DOHH2 (cell line): ENCODE data around the gene PHF20.

ENCODE experiments used
- H3F3A ChIP-seq: fragments of 200-600 bp; sonication (generic), shearing (Covaris generic); 2 replicates; pipeline ENCODE4 v1.6.0; 2016; ENCODE audit warnings: antibody characterized with exemption, mild to moderate bottlenecking; ENCODE audit not compliant: control insufficient read depth, insufficient read depth
- H3K27ac ChIP-seq: fragments of 200-600 bp; sonication (generic); 2 replicates; pipeline ENCODE4 v1.5.1; 2014; ENCODE audit warnings: low read depth, mild to moderate bottlenecking, low read length, moderate library complexity
- H3K27me3 ChIP-seq: fragments of 200-600 bp; sonication (generic); 2 replicates; pipeline ENCODE4 v1.6.1; 2014; ENCODE audit warnings: mild to moderate bottlenecking, low read length, mixed read lengths; ENCODE audit not compliant: control insufficient read depth
- H3K36me3 ChIP-seq: fragments of 200-600 bp; sonication (generic); 2 replicates; pipeline ENCODE4 v1.6.1; 2014; ENCODE audit warnings: mild to moderate bottlenecking, low read length, moderate library complexity, mixed read lengths; ENCODE audit not compliant: control insufficient read depth
- H3K4me1 ChIP-seq: fragments of 200-600 bp; sonication (generic); 2 replicates; pipeline ENCODE4 v1.6.1; 2014; ENCODE audit warnings: mild to moderate bottlenecking, low read length, mixed read lengths; ENCODE audit not compliant: control insufficient read depth
- H3K4me2 ChIP-seq: fragments of 200-600 bp; sonication (generic); 2 replicates; pipeline ENCODE4 v1.6.0; 2014; ENCODE audit warnings: mild to moderate bottlenecking, low read length, moderate library complexity
- H3K4me3 ChIP-seq: fragments of 200-600 bp; sonication (generic); 2 replicates; pipeline ENCODE4 v1.5.1; 2014; ENCODE audit warnings: mild to moderate bottlenecking, low read length, mixed read lengths
- H3K79me2 ChIP-seq: fragments of 200-600 bp; sonication (generic); 2 replicates; pipeline ENCODE4 v1.6.1; 2014; ENCODE audit warnings: mild to moderate bottlenecking, low read length, mixed read lengths; ENCODE audit not compliant: control insufficient read depth
- H3K9me2 ChIP-seq: fragments of 200-600 bp; sonication (generic); replicated peaks from 2 replicates; pipeline ENCODE4 v1.6.1; 2014; ENCODE audit warnings: mild to moderate bottlenecking, low read length, mixed read lengths; ENCODE audit not compliant: control insufficient read depth
- H3K9me3 ChIP-seq: fragments of 200-600 bp; sonication (generic); 2 replicates; pipeline ENCODE4 v1.6.1; 2014; ENCODE audit warnings: antibody characterized with exemption, low read length, mixed read lengths; ENCODE audit not compliant: control insufficient read depth, insufficient read depth
- H4K20me1 ChIP-seq: fragments of 200-600 bp; sonication (generic); 2 replicates; pipeline ENCODE4 v1.6.0; 2014; ENCODE audit warnings: low read depth, mild to moderate bottlenecking, antibody characterized with exemption, low read length, moderate library complexity; ENCODE audit not compliant: control insufficient read depth, insufficient read depth
- EZH2phosphoT487 ChIP-seq: fragments of 200-600 bp; sonication (generic); IDR thresholded peaks from 2 replicates; pipeline ENCODE4 v1.6.1; 2017; ENCODE audit warnings: borderline replicate concordance, mild to moderate bottlenecking, antibody characterized with exemption, low read length, moderate library complexity, mixed read lengths
- TF ChIP-seq, protein P1 (sequence below): fragments of 200-600 bp; sonication (generic); IDR thresholded peaks from one replicate; pipeline ENCODE4 v1.5.1; 2014; ENCODE audit warnings: antibody characterized with exemption, mild to moderate bottlenecking, low read depth, low read length; ENCODE audit not compliant: poor library complexity, severe bottlenecking

The PHF20 gene

DNA sequence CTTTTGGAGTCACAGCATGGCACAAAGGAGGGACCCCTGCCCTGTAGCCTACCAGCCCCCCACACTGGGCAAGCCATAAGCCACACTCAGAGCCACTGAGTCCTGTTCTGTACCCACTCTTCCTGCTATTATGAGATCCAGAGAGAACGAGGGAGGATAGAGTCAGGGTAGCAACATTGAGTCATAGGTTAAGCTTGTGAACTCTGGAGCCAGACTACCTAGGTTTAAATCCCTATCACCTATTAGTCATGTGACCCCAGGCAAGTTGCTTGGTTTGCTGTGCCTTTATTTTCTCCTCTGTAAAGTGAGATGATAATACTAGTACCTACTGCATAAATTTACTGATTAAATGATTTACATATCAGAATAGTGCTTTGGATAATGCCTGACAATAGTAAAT is 197.1 kb downstream of the PHF20 start:
- TF ChIP-seq EZH2phosphoT487, result no peak
- TF ChIP-seq, protein P1, sequence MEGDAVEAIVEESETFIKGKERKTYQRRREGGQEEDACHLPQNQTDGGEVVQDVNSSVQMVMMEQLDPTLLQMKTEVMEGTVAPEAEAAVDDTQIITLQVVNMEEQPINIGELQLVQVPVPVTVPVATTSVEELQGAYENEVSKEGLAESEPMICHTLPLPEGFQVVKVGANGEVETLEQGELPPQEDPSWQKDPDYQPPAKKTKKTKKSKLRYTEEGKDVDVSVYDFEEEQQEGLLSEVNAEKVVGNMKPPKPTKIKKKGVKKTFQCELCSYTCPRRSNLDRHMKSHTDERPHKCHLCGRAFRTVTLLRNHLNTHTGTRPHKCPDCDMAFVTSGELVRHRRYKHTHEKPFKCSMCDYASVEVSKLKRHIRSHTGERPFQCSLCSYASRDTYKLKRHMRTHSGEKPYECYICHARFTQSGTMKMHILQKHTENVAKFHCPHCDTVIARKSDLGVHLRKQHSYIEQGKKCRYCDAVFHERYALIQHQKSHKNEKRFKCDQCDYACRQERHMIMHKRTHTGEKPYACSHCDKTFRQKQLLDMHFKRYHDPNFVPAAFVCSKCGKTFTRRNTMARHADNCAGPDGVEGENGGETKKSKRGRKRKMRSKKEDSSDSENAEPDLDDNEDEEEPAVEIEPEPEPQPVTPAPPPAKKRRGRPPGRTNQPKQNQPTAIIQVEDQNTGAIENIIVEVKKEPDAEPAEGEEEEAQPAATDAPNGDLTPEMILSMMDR, result no peak
- Histone ChIP-seq H3K9me2 (no peaks in the 10 kb centered on the region), H3K4me3 (no peak overlapping the region), H3K9me3 (no peaks in the 10 kb centered on the region), H3K4me1 (peaks cover 3% of the 10 kb centered on the region; the same call in 1 of the 2 replicates), H3K79me2 (no peaks in the 10 kb centered on the region), H3K4me2 (no peak overlapping the region), H3K27ac (no peak overlapping the region), H3K27me3 (no peaks in the 10 kb centered on the region), H3K36me3 (no peaks in the 10 kb centered on the region), H4K20me1 (no peaks in the 10 kb centered on the region), H3F3A (no peaks in the 10 kb centered on the region)

DNA sequence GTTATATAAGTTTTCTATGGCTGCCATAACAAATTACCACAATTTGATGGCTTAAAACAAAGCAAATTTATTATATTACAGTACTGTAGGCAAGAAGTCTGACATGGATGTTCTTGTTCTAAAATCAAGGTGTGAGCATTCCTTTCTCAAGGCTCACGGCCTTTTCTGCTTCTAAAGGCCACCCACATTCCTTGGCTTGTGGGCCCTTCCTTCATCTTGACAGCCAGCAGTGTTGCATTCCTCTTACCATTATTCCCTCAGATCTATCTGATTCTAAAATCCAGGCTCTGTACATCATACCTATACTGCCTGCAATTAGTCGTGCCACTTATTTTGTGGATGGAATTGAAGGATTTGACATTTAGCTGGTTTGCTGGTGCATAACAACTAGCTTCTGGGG is 200.2 kb downstream of the PHF20 start:
- no peaks in the 10 kb centered on the region for H3K36me3 ChIP-seq
- H4K20me1 ChIP-seq, result no peaks in the 10 kb centered on the region
- H3K79me2 ChIP-seq, result no peaks in the 10 kb centered on the region
- H3K4me2 ChIP-seq, result no peak overlapping the region
- H3K4me1 ChIP-seq, result peaks cover 19% of the 10 kb centered on the region
- no peak overlapping the region for H3K4me3 ChIP-seq
- H3K9me2 ChIP-seq, result no peaks in the 10 kb centered on the region
- H3K9me3 ChIP-seq, result no peaks in the 10 kb centered on the region
- no peaks in the 10 kb centered on the region for H3K27me3 ChIP-seq
- no peak overlapping the region for H3K27ac ChIP-seq
- H3F3A ChIP-seq, result no peaks in the 10 kb centered on the region
- TF ChIP-seq EZH2phosphoT487, result no peak
- TF ChIP-seq, protein P1, result no peak

DNA sequence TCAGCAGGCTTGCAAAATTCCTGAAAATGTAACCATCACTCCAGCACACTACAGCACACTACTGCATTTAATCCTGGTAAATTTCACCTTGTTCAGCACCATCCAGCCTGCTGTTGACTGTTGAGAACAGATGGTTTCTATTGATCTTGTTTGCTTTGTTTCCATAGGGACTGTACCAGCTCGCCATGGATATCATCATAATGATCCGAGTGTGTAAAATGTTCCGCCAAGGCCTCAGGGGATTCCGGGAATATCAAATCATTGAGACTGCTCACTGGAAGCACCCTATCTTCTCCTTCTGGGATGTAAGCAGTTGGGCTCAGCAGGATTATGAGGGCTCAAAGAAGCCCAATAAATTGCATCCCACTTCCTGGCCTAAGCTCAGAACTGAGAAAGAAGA is 200.6 kb downstream of the PHF20 start:
- Histone ChIP-seq H3K4me3 (no peak overlapping the region), H3K9me3 (no peaks in the 10 kb centered on the region), H3K36me3 (no peaks in the 10 kb centered on the region), H3K27me3 (no peaks in the 10 kb centered on the region), H3K4me1 (peaks cover 24% of the 10 kb centered on the region), H3K27ac (no peak overlapping the region), H3K4me2 (no peak overlapping the region), H3K79me2 (no peaks in the 10 kb centered on the region), H3F3A (no peaks in the 10 kb centered on the region), H4K20me1 (no peaks in the 10 kb centered on the region), H3K9me2 (no peaks in the 10 kb centered on the region)
- TF ChIP-seq, protein P1, result no peak

DNA sequence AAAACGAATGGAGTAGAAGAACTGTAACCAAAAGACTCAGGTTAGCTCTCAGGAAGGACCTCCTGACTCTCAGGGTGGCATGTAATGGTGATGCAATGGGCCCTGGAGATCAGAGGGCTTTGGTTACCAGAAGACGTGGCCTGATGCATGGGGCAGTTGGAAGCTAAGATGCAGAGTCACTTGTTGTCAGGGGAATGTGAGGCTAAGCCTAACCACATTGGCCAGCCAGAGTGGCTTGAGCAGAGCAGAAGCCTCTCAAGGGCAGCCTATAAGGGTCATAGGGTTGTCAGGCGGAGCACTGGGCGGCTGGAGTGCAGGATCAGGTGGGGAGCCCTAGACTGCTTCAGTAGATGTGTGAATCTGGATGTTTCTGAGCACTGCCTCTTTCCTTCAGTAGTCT is 202.4 kb downstream of the PHF20 start:
- H3K9me3 ChIP-seq, result no peaks in the 10 kb centered on the region
- H3K36me3 ChIP-seq, result no peaks in the 10 kb centered on the region
- H3K4me1 ChIP-seq, result peaks cover 38% of the 10 kb centered on the region
- peaks cover 8% of the 10 kb centered on the region; the same call in 1 of the 2 replicates for H3F3A ChIP-seq
- H3K9me2 ChIP-seq, result no peaks in the 10 kb centered on the region
- no peak overlapping the region for H3K4me3 ChIP-seq
- H3K4me2 ChIP-seq, result no peak overlapping the region
- H3K27me3 ChIP-seq, result no peaks in the 10 kb centered on the region
- no peak overlapping the region for H3K27ac ChIP-seq
- TF ChIP-seq EZH2phosphoT487, result no peak
- TF ChIP-seq, protein P1, result no peak
- no peaks in the 10 kb centered on the region for H3K79me2 ChIP-seq
- H4K20me1 ChIP-seq, result no peaks in the 10 kb centered on the region
